HepG2 (cell line): ENCODE data around the gene MCEE. TPM values are rescaled to one million over a fixed set of nuclear protein-coding genes. Genes with fewer than 3 reads are reported as not detected.

Source experiments
- ATAC-seq: fragments of 200-7000 bp; cut with Tn5 transposase; 3 replicates; pipeline ENCODE4 v1.9.1; 2020; ENCODE audit warnings: mild to moderate bottlenecking, moderate library complexity
- BruUV-seq: library from RNA; stranded (reverse); fragments of 400-500 nt; replicated peaks from 2 replicates; lab custom pipeline; 2021; lab: Mats Ljungman, UMichigan
- CTCF ChIA-PET: fragments of 300-600 bp; formaldehyde crosslinking; extraction: SDS; loops from one replicate; lab custom pipeline; 2021; ENCODE audit warnings: low total read pairs, inconsistent platforms, low intra/inter-chr PET ratio; lab: Yijun Ruan, JAX
- POLR2A ChIA-PET: fragments of 350-600 bp; sonication (Branson Sonifier 250); formaldehyde crosslinking; loops from one replicate; lab custom pipeline; 2020; ENCODE audit warnings: antibody characterized with exemption, inconsistent platforms; lab: Yijun Ruan, JAX
- DNase-seq: peaks from one replicate; pipeline ENCODE4 v3.0.0-alpha.2; 2015; ENCODE audit warnings: low spot score
- FAIRE-seq: peaks from 3 replicates; lab custom pipeline; 2011; peaks lifted over from hg19 to GRCh38; lab: Jason Lieb, UNC
- H2AFZ ChIP-seq: one replicate; pipeline ENCODE4 v1.6.1; 2011; ENCODE audit warnings: low read length, inconsistent platforms
- H3K27ac ChIP-seq: fragments of 300-600 bp; 3 replicates; pipeline ENCODE4 v1.8.0; 2011; ENCODE audit warnings: mixed run types, mild to moderate bottlenecking, mixed read lengths, low read length, inconsistent platforms; ENCODE audit not compliant: insufficient read depth; ENCODE audit errors: extremely low read length
- H3K27me3 ChIP-seq, 2 experiments: fragments of 200-600 bp in 1 of 2; 2 replicates in 1 of 2; 3 replicates in 1 of 2; pipeline versions ENCODE4 v1.6.0 to v1.8.0; 2011; ENCODE audit warnings: low read length in 2 of 2, mild to moderate bottlenecking in 2 of 2, moderate library complexity in 2 of 2, inconsistent platforms in 1 of 2; ENCODE audit not compliant: insufficient read depth in 2 of 2, control insufficient read depth in 1 of 2
- H3K36me3 ChIP-seq, 2 experiments: fragments of 200-600 bp in 1 of 2; replicated peaks in 1 of 2; 2 replicates in 1 of 2; 3 replicates in 1 of 2; pipeline versions ENCODE4 v1.5.1 to v1.8.0; 2011; ENCODE audit warnings: low read length in 2 of 2, inconsistent platforms in 1 of 2; ENCODE audit not compliant: insufficient read depth in 2 of 2, control insufficient read depth in 1 of 2
- H3K4me1 ChIP-seq: 2 replicates; pipeline ENCODE4 v1.5.1; 2012; ENCODE audit warnings: low read length, inconsistent platforms; ENCODE audit not compliant: insufficient read depth
- H3K4me2 ChIP-seq: 2 replicates; pipeline ENCODE4 v1.6.0; 2011; ENCODE audit warnings: low read depth, low read length, inconsistent platforms
- H3K4me3 ChIP-seq, 3 experiments: fragments of 200-600 bp in 1 of 3; sonication (generic), shearing (Covaris generic) in 1 of 3; replicated peaks in 1 of 3; 2 replicates each; pipeline ENCODE4 v1.5.1; 2011 to 2016; ENCODE audit warnings: low read length in 3 of 3, inconsistent platforms in 2 of 3, low read depth in 2 of 3, mild to moderate bottlenecking in 2 of 3, control low read depth in 1 of 3, mixed read lengths in 1 of 3; ENCODE audit not compliant: insufficient read depth in 1 of 3
- H3K79me2 ChIP-seq: one replicate; pipeline ENCODE4 v1.6.1; 2011; ENCODE audit warnings: low read length, inconsistent platforms; ENCODE audit not compliant: insufficient read depth
- H3K9ac ChIP-seq: 2 replicates; pipeline ENCODE4 v1.6.0; 2011; ENCODE audit warnings: mild to moderate bottlenecking, low read depth, low read length, inconsistent platforms; ENCODE audit not compliant: insufficient read depth
- H3K9me3 ChIP-seq: 2 replicates; pipeline ENCODE4 v1.5.1; 2012; ENCODE audit warnings: mild to moderate bottlenecking, low read length
- H4K20me1 ChIP-seq: 2 replicates; pipeline ENCODE4 v1.6.0; 2011; ENCODE audit warnings: inconsistent platforms, mild to moderate bottlenecking, low read length, moderate library complexity; ENCODE audit not compliant: insufficient read depth
- ZKSCAN8 ChIP-seq: IDR thresholded peaks from 2 replicates; pipeline ENCODE4 v1.6.1; 2016; ENCODE audit warnings: borderline replicate concordance, missing genetic modification reagents, missing compliant biosample characterization
- ZNF660 ChIP-seq: sonication (generic); formaldehyde crosslinking; IDR thresholded peaks from 2 replicates; pipeline ENCODE4 v1.5.1; 2020; ENCODE audit warnings: mild to moderate bottlenecking, low read depth, missing genetic modification reagents, borderline replicate concordance
- WGBS: methylation state at CpG from one replicate; pipeline ENCODE4 v1.1.6; 2017; ENCODE audit warnings: low lambda C conversion rate; 5-methylcytosine and 5-hydroxymethylcytosine counted together
- in situ Hi-C: cut with HindIII; loops from 2 replicates; pipeline ENCODE4 v1.10.0; 2017; ENCODE audit warnings: low pct_unique_long_range_greater_than_20kb; ENCODE audit not compliant: extremely low pct_ligation_motif_present
- intact Hi-C: fragments of 100-400 bp; cut with micrococcal nuclease; formaldehyde crosslinking; loops from one replicate; pipeline ENCODE4 v1.10.0; 2022; ENCODE audit not compliant: unreplicated experiment
- polyA plus RNA-seq, 8 experiments: library from polyadenylated mRNA; depleted of rRNA in 3 of 8; stranded (reverse) in 7 of 8; unstranded in 1 of 8; fragments of >200 nt; fragmentation: Illumina TruSeq in 4 of 8; extraction: Trizol in 4 of 8; gene quantifications; 2 replicates each; pipeline versions ENCODE4 v1.2.1 to v1.2.3, GENCODE V29; 2011 to 2016; ENCODE audit warnings: low read depth in 4 of 8, missing spikeins in 1 of 8, mixed read lengths in 1 of 8; ENCODE audit not compliant: insufficient read depth in 1 of 8
- total RNA-seq, 5 experiments: library from RNA; depleted of rRNA; stranded (reverse); fragments of >200 nt; fragmentation: Illumina TruSeq; extraction: Trizol; gene quantifications; 2 replicates each; pipeline ENCODE4 v1.2.3, GENCODE V29; 2016; ENCODE audit warnings: low read depth in 1 of 5
- TF ChIP-seq, protein P1 (sequence below): sonication (generic); formaldehyde crosslinking; IDR thresholded peaks from 2 replicates; pipeline ENCODE4 v1.8.0; 2023; ENCODE audit warnings: mild to moderate bottlenecking, missing genetic modification reagents
- TF ChIP-seq, protein P2 (sequence below): sonication (generic); formaldehyde crosslinking; IDR thresholded peaks from 2 replicates; pipeline ENCODE4 v1.5.1; 2020; ENCODE audit warnings: mild to moderate bottlenecking, missing genetic modification reagents, moderate library complexity
- TF ChIP-seq, protein P3 (sequence below): sonication (generic); formaldehyde crosslinking; IDR thresholded peaks from 2 replicates; pipeline ENCODE4 v1.9.0; 2021; ENCODE audit warnings: mild to moderate bottlenecking, missing genetic modification reagents
- TF ChIP-seq, protein P4 (sequence below): IDR thresholded peaks from 2 replicates; pipeline ENCODE4 v1.6.1; 2016; ENCODE audit warnings: missing genetic modification reagents, missing compliant biosample characterization

Gene MCEE
- total and polyA plus RNA-seq, 2 of the 13 experiments (the other 11 are each of a cell fraction or from before 2014, with no cell fraction given), result 32.0 to 66.9 TPM

DNA sequence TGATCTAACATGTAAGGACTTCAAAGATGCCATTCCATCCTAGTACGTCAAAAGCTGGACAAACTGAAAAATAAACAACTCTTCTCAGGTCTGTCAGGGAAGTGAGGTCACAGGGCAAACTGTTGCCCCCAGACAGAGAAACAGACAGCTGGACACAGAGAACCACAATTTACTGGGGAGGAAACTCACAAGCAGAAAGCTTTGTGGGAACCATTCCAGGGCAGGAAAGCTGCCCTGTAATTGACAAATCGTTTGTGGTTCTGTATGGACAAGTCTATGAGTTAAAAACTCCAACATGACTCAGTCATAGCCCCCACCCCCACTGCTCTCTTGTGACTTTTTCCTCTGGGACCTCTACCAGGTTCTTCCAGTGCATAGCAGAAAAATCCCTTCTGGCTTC lies 28.4 kb downstream of the MCEE start (continued):
- TF ChIP-seq ZNF660 (CRISPR knock-in tag), result no peak
- TF ChIP-seq, protein P1, sequence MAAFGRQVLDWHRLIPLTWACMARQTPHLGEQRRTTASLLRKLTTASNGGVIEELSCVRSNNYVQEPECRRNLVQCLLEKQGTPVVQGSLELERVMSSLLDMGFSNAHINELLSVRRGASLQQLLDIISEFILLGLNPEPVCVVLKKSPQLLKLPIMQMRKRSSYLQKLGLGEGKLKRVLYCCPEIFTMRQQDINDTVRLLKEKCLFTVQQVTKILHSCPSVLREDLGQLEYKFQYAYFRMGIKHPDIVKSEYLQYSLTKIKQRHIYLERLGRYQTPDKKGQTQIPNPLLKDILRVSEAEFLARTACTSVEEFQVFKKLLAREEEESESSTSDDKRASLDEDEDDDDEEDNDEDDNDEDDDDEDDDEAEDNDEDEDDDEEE (CRISPR knock-in tag), result no peak
- TF ChIP-seq, protein P2, sequence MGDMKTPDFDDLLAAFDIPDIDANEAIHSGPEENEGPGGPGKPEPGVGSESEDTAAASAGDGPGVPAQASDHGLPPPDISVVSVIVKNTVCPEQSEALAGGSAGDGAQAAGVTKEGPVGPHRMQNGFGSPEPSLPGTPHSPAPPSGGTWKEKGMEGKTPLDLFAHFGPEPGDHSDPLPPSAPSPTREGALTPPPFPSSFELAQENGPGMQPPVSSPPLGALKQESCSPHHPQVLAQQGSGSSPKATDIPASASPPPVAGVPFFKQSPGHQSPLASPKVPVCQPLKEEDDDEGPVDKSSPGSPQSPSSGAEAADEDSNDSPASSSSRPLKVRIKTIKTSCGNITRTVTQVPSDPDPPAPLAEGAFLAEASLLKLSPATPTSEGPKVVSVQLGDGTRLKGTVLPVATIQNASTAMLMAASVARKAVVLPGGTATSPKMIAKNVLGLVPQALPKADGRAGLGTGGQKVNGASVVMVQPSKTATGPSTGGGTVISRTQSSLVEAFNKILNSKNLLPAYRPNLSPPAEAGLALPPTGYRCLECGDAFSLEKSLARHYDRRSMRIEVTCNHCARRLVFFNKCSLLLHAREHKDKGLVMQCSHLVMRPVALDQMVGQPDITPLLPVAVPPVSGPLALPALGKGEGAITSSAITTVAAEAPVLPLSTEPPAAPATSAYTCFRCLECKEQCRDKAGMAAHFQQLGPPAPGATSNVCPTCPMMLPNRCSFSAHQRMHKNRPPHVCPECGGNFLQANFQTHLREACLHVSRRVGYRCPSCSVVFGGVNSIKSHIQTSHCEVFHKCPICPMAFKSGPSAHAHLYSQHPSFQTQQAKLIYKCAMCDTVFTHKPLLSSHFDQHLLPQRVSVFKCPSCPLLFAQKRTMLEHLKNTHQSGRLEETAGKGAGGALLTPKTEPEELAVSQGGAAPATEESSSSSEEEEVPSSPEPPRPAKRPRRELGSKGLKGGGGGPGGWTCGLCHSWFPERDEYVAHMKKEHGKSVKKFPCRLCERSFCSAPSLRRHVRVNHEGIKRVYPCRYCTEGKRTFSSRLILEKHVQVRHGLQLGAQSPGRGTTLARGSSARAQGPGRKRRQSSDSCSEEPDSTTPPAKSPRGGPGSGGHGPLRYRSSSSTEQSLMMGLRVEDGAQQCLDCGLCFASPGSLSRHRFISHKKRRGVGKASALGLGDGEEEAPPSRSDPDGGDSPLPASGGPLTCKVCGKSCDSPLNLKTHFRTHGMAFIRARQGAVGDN, result no peak

DNA sequence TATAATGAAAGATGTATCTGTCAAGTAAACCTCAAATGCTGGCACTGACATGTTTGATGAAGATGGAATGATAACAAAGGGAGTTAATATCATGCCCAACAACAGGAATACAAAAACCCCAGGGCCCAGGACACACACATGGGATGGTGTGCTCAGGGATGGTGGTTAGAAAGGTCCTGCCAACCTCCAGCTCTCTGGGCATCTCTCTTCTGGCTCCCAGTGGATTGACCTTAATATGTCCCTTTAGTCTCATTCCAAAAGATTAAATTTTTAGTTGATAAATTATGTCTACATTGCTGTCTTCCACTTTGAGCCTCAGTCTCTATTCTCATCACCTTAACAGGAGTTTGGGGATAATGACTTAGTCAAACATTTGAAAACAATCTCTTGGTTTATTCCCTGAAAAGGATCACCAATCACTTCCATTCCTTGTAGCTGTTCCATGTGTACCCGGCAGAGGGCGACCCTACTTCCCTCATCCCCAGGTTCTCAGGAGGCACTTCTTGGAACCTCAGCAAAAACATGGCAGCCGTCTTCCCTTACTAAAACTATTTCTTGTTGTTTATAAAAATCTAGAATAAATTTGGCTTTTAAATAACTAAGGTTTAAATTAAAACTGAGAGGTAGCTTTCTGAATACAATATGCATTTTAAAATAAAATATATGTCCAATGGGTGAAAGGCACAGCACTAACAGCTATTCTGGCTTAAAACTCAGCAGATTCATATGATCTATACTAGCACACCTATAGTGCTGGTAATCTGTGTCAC lies 29.6 kb downstream of the MCEE start:
- FAIRE-seq (peak; percentile 83), ATAC-seq (peak; percentile 76), DNase-seq (peak; percentile 57)
- no peak overlapping the region for H3K9ac ChIP-seq
- H3K9me3 ChIP-seq, result no peaks in the 10 kb centered on the region
- ChIA-PET CTCF (interaction anchor here (0.7 to 2.7 kb wide), 2 partner anchors 54 to 91 kb away, joined by 4 to 24 read pairs; no protein-coding TSS in a partner anchor), POLR2A (interaction anchor here (1.1 to 3.6 kb wide), 2 partner anchors 30 to 32 kb away, joined by 13 to 25 read pairs; partner anchors contain the start of genes MCEE, MPHOSPH10 and NAGK)
- intact Hi-C loops, result loop anchor here (1.0 kb wide), 2 partner anchors 30 to 55 kb away; partner anchors contain the start of genes MCEE and MPHOSPH10
- H3K4me1 ChIP-seq, result peaks cover 45% of the 10 kb centered on the region
- H3K4me3 ChIP-seq, result no peak overlapping the region
- H4K20me1 ChIP-seq, result no peaks in the 10 kb centered on the region
- H3K36me3 ChIP-seq, result no peaks in the 10 kb centered on the region
- 0 out of 5 replicates have a peak, but pooled peaks cover 0 to 7% of the 10 kb centered on the region in 2 experiments for H3K27me3 ChIP-seq
- no peak overlapping the region for H3K27ac ChIP-seq
- no peaks in the 10 kb centered on the region for H3K79me2 ChIP-seq
- no peak overlapping the region for H2AFZ ChIP-seq
- in situ Hi-C loops, result loop anchor here (5.0 kb wide), 1 partner anchor 57 kb away; no protein-coding TSS in a partner anchor
- BruUV-seq, result no TSS peak
- 2% methylated on average over 3 of the region's 3 CpGs for WGBS
- no peak overlapping the region for H3K4me2 ChIP-seq
- TF ChIP-seq, protein P3, sequence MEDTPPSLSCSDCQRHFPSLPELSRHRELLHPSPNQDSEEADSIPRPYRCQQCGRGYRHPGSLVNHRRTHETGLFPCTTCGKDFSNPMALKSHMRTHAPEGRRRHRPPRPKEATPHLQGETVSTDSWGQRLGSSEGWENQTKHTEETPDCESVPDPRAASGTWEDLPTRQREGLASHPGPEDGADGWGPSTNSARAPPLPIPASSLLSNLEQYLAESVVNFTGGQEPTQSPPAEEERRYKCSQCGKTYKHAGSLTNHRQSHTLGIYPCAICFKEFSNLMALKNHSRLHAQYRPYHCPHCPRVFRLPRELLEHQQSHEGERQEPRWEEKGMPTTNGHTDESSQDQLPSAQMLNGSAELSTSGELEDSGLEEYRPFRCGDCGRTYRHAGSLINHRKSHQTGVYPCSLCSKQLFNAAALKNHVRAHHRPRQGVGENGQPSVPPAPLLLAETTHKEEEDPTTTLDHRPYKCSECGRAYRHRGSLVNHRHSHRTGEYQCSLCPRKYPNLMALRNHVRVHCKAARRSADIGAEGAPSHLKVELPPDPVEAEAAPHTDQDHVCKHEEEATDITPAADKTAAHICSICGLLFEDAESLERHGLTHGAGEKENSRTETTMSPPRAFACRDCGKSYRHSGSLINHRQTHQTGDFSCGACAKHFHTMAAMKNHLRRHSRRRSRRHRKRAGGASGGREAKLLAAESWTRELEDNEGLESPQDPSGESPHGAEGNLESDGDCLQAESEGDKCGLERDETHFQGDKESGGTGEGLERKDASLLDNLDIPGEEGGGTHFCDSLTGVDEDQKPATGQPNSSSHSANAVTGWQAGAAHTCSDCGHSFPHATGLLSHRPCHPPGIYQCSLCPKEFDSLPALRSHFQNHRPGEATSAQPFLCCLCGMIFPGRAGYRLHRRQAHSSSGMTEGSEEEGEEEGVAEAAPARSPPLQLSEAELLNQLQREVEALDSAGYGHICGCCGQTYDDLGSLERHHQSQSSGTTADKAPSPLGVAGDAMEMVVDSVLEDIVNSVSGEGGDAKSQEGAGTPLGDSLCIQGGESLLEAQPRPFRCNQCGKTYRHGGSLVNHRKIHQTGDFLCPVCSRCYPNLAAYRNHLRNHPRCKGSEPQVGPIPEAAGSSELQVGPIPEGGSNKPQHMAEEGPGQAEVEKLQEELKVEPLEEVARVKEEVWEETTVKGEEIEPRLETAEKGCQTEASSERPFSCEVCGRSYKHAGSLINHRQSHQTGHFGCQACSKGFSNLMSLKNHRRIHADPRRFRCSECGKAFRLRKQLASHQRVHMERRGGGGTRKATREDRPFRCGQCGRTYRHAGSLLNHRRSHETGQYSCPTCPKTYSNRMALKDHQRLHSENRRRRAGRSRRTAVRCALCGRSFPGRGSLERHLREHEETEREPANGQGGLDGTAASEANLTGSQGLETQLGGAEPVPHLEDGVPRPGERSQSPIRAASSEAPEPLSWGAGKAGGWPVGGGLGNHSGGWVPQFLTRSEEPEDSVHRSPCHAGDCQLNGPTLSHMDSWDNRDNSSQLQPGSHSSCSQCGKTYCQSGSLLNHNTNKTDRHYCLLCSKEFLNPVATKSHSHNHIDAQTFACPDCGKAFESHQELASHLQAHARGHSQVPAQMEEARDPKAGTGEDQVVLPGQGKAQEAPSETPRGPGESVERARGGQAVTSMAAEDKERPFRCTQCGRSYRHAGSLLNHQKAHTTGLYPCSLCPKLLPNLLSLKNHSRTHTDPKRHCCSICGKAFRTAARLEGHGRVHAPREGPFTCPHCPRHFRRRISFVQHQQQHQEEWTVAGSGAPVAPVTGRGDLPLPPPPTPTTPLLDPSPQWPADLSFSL, result no peak
- TF ChIP-seq, protein P4, sequence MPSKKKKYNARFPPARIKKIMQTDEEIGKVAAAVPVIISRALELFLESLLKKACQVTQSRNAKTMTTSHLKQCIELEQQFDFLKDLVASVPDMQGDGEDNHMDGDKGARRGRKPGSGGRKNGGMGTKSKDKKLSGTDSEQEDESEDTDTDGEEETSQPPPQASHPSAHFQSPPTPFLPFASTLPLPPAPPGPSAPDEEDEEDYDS, result 0 out of 2 replicates have a peak, but pooled peaks have one; percentile 21
- peak; percentile 32; the same call in 1 of the 2 replicates for TF ChIP-seq ZKSCAN8 (CRISPR knock-in tag)
